Measurements from ENCODE around the gene GRIN1.

GRIN1 gene

GRCh38 chr9:137138722-137139467 is at the start of gene GRIN1:
Gene GRIN1, plus strand, starts transcription at chr9:137139154. Its CDS starts 333 bp downstream, at chr9:137139487.
- no peaks in the 10 kb centered on the region for H3K36me3 ChIP-seq (ENCODE audit: control insufficient read depth in 2 of 2, insufficient read depth in 2 of 2, low read length in 2 of 2)
- peaks cover 41 to 47% of the 10 kb centered on the region in 2 donors for H3K27me3 ChIP-seq (ENCODE audit: control insufficient read depth in 2 of 2, insufficient read depth in 2 of 2, low read length in 2 of 2)
- H3K9ac ChIP-seq (ENCODE audit: low read depth in 1 of 2, low read length in 2 of 2): no peak within 1 kb of the TSS

GRCh38 chr9:137089232-137089947 is 49.6 kb upstream of the GRIN1 start:
- H3K9me3 ChIP-seq (ENCODE audit: control insufficient read depth in 2 of 2, low read length in 2 of 2): no peaks in the 10 kb centered on the region
- no peak overlapping the region for H3K4me3 ChIP-seq (ENCODE audit: low read length in 2 of 2)
- H3K9ac ChIP-seq (ENCODE audit: low read depth in 1 of 2, low read length in 2 of 2): no peak overlapping the region
- no peak overlapping the region for H3K27ac ChIP-seq (ENCODE audit: low read depth in 2 of 2, low read length in 2 of 2)
- H3K27me3 ChIP-seq (ENCODE audit: control insufficient read depth in 2 of 2, insufficient read depth in 2 of 2, low read length in 2 of 2): no peaks in the 10 kb centered on the region
- peaks cover 17 to 19% of the 10 kb centered on the region in 2 donors for H3K4me1 ChIP-seq (ENCODE audit: control insufficient read depth in 2 of 2, insufficient read depth in 2 of 2, low read length in 2 of 2)
- H3K36me3 ChIP-seq (ENCODE audit: control insufficient read depth in 2 of 2, insufficient read depth in 2 of 2, low read length in 2 of 2): peaks cover 3 to 9% of the 10 kb centered on the region in 2 donors

More at GRCh38 chr9:137138722-137139467, at the start of gene GRIN1:
- no peak within 1 kb of the TSS for H3K27ac ChIP-seq (ENCODE audit: low read depth in 2 of 2, low read length in 2 of 2)
- H3K9me3 ChIP-seq (ENCODE audit: control insufficient read depth in 2 of 2, low read length in 2 of 2): no peaks in the 10 kb centered on the region
- H3K4me1 ChIP-seq (ENCODE audit: control insufficient read depth in 2 of 2, insufficient read depth in 2 of 2, low read length in 2 of 2): no peaks in the 10 kb centered on the region
- H3K4me3 ChIP-seq (ENCODE audit: low read length in 2 of 2): no peak within 1 kb of the TSS

- Histone ChIP-seq H3K9me3 (ENCODE audit: control insufficient read depth in 2 of 2, low read length in 2 of 2) (no peaks in the 10 kb centered on the region), H3K36me3 (ENCODE audit: control insufficient read depth in 2 of 2, insufficient read depth in 2 of 2, low read length in 2 of 2) (peaks cover 28 to 47% of the 10 kb centered on the region in 2 donors), H3K4me3 (ENCODE audit: low read length in 2 of 2) (peak overlapping the region in 1 of 2 donors; percentile 48), H3K27ac (ENCODE audit: low read depth in 2 of 2, low read length in 2 of 2) (peak overlapping the region; percentile 1 to 65), H3K4me1 (ENCODE audit: control insufficient read depth in 2 of 2, insufficient read depth in 2 of 2, low read length in 2 of 2) (no peaks in the 10 kb centered on the region), H3K9ac (ENCODE audit: low read depth in 1 of 2, low read length in 2 of 2) (peak overlapping the region in 1 of 2 donors; percentile 32), H3K27me3 (ENCODE audit: control insufficient read depth in 2 of 2, insufficient read depth in 2 of 2, low read length in 2 of 2) (no peaks in the 10 kb centered on the region)
Measured at GRCh38 chr9:137095664-137096517, 43.1 kb upstream of the GRIN1 start.

- H3K9ac ChIP-seq (ENCODE audit: low read depth in 1 of 2, low read length in 2 of 2): no peak overlapping the region
- peaks cover 38 to 55% of the 10 kb centered on the region in 2 donors for H3K36me3 ChIP-seq (ENCODE audit: control insufficient read depth in 2 of 2, insufficient read depth in 2 of 2, low read length in 2 of 2)
- no peaks in the 10 kb centered on the region for H3K9me3 ChIP-seq (ENCODE audit: control insufficient read depth in 2 of 2, low read length in 2 of 2)
- H3K27me3 ChIP-seq (ENCODE audit: control insufficient read depth in 2 of 2, insufficient read depth in 2 of 2, low read length in 2 of 2): no peaks in the 10 kb centered on the region
- no peak overlapping the region for H3K4me3 ChIP-seq (ENCODE audit: low read length in 2 of 2)
- H3K4me1 ChIP-seq (ENCODE audit: control insufficient read depth in 2 of 2, insufficient read depth in 2 of 2, low read length in 2 of 2): no peaks in the 10 kb centered on the region
- H3K27ac ChIP-seq (ENCODE audit: low read depth in 2 of 2, low read length in 2 of 2): peak overlapping the region in 1 of 2 donors; percentile 65
Measured at GRCh38 chr9:137096785-137097546, 42.0 kb upstream of the GRIN1 start.

GRCh38 chr9:137097761-137098462 is 41.0 kb upstream of the GRIN1 start:
- Histone ChIP-seq H3K4me3 (ENCODE audit: low read length in 2 of 2) (no peak overlapping the region), H3K4me1 (ENCODE audit: control insufficient read depth in 2 of 2, insufficient read depth in 2 of 2, low read length in 2 of 2) (no peaks in the 10 kb centered on the region), H3K36me3 (ENCODE audit: control insufficient read depth in 2 of 2, insufficient read depth in 2 of 2, low read length in 2 of 2) (peaks cover 48 to 60% of the 10 kb centered on the region in 2 donors), H3K27ac (ENCODE audit: low read depth in 2 of 2, low read length in 2 of 2) (no peak overlapping the region), H3K27me3 (ENCODE audit: control insufficient read depth in 2 of 2, insufficient read depth in 2 of 2, low read length in 2 of 2) (no peaks in the 10 kb centered on the region), H3K9ac (ENCODE audit: low read depth in 1 of 2, low read length in 2 of 2) (no peak overlapping the region), H3K9me3 (ENCODE audit: control insufficient read depth in 2 of 2, low read length in 2 of 2) (no peaks in the 10 kb centered on the region)

- Histone ChIP-seq H3K9me3 (ENCODE audit: control insufficient read depth in 2 of 2, low read length in 2 of 2) (no peaks in the 10 kb centered on the region), H3K4me1 (ENCODE audit: control insufficient read depth in 2 of 2, insufficient read depth in 2 of 2, low read length in 2 of 2) (no peaks in the 10 kb centered on the region), H3K9ac (ENCODE audit: low read depth in 1 of 2, low read length in 2 of 2) (no peak overlapping the region), H3K27ac (ENCODE audit: low read depth in 2 of 2, low read length in 2 of 2) (no peak overlapping the region), H3K27me3 (ENCODE audit: control insufficient read depth in 2 of 2, insufficient read depth in 2 of 2, low read length in 2 of 2) (no peaks in the 10 kb centered on the region), H3K36me3 (ENCODE audit: control insufficient read depth in 2 of 2, insufficient read depth in 2 of 2, low read length in 2 of 2) (peaks cover 59 to 72% of the 10 kb centered on the region in 2 donors), H3K4me3 (ENCODE audit: low read length in 2 of 2) (no peak overlapping the region)
Measured at GRCh38 chr9:137099231-137099630, 39.7 kb upstream of the GRIN1 start.

- Histone ChIP-seq H3K4me1 (ENCODE audit: control insufficient read depth in 2 of 2, insufficient read depth in 2 of 2, low read length in 2 of 2) (no peaks in the 10 kb centered on the region), H3K9ac (ENCODE audit: low read depth in 1 of 2, low read length in 2 of 2) (no peak overlapping the region), H3K36me3 (ENCODE audit: control insufficient read depth in 2 of 2, insufficient read depth in 2 of 2, low read length in 2 of 2) (peaks cover 66 to 72% of the 10 kb centered on the region in 2 donors), H3K27me3 (ENCODE audit: control insufficient read depth in 2 of 2, insufficient read depth in 2 of 2, low read length in 2 of 2) (no peaks in the 10 kb centered on the region), H3K27ac (ENCODE audit: low read depth in 2 of 2, low read length in 2 of 2) (no peak overlapping the region), H3K4me3 (ENCODE audit: low read length in 2 of 2) (no peak overlapping the region), H3K9me3 (ENCODE audit: control insufficient read depth in 2 of 2, low read length in 2 of 2) (no peaks in the 10 kb centered on the region)
Measured at GRCh38 chr9:137103206-137103999, 35.6 kb upstream of the GRIN1 start.

GRCh38 chr9:137105814-137106661 is 32.9 kb upstream of the GRIN1 start:
- Histone ChIP-seq H3K9me3 (ENCODE audit: control insufficient read depth in 2 of 2, low read length in 2 of 2) (no peaks in the 10 kb centered on the region), H3K4me3 (ENCODE audit: low read length in 2 of 2) (no peak overlapping the region), H3K27ac (ENCODE audit: low read depth in 2 of 2, low read length in 2 of 2) (no peak overlapping the region), H3K36me3 (ENCODE audit: control insufficient read depth in 2 of 2, insufficient read depth in 2 of 2, low read length in 2 of 2) (peaks cover 50 to 66% of the 10 kb centered on the region in 2 donors), H3K4me1 (ENCODE audit: control insufficient read depth in 2 of 2, insufficient read depth in 2 of 2, low read length in 2 of 2) (no peaks in the 10 kb centered on the region), H3K9ac (ENCODE audit: low read depth in 1 of 2, low read length in 2 of 2) (no peak overlapping the region), H3K27me3 (ENCODE audit: control insufficient read depth in 2 of 2, insufficient read depth in 2 of 2, low read length in 2 of 2) (no peaks in the 10 kb centered on the region)
